AG10803 (cell line): Measurements from ENCODE around the gene POU2F1.

Experiments
- DNase-seq: peaks from one replicate; pipeline ENCODE4 v3.0.0; 2010; ENCODE audit warnings: low read depth
- H3K4me3 ChIP-seq: 2 replicates; pipeline ENCODE4 v1.5.1; 2011; ENCODE audit warnings: mild to moderate bottlenecking, low read length, control low read depth
- TF ChIP-seq, protein P1 (sequence below): conservative IDR thresholded peaks from 2 replicates; pipeline ENCODE4 v1.5.1; 2011; ENCODE audit warnings: mild to moderate bottlenecking, low read length, control low read depth, inconsistent platforms

The POU2F1 gene

DNA sequence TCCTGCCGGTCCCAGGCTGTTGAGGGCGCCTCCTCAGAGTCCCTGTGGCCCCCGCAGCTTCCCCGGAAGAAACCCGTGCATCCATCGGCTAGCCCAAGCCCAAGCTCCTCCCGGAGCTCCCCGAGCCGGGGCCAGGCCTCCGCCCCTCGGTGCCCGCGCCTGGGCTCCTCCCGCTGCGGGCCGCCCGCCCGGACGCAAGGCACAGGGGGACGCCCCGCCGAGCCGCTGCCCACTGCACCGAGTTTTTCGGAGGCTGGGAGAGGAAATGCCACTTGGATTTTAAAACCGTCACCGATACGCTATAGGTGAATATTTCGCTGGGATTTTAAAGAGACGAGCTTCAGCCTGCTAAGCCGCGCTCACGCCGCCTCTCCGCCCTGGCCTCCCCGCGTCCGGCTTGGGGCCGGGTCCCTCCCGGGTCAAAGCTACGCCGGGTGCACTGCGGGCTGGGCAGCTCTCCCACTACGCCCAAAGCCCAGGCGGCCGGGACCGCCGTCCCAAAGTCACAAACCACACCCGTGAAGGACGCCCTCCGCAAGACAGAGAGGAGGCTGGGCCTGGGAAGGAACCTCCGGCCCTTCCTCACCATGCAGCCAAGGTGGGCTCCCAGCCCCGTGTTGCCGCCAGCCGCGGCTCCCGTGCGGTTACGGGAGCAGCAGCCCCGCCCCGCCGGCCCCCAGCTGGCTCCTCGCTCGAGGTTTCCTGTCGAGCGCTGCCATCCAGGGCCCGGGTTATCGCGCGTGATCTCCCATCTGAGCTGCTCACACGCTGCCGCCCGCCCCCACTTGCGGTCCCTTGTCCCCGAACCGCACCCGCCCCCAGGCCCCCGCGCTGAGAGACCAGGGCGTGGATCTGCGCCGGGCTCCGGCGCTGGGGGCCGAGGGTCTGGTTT lies 234.5 kb downstream of the POU2F1 start:
- TF ChIP-seq, protein P1, sequence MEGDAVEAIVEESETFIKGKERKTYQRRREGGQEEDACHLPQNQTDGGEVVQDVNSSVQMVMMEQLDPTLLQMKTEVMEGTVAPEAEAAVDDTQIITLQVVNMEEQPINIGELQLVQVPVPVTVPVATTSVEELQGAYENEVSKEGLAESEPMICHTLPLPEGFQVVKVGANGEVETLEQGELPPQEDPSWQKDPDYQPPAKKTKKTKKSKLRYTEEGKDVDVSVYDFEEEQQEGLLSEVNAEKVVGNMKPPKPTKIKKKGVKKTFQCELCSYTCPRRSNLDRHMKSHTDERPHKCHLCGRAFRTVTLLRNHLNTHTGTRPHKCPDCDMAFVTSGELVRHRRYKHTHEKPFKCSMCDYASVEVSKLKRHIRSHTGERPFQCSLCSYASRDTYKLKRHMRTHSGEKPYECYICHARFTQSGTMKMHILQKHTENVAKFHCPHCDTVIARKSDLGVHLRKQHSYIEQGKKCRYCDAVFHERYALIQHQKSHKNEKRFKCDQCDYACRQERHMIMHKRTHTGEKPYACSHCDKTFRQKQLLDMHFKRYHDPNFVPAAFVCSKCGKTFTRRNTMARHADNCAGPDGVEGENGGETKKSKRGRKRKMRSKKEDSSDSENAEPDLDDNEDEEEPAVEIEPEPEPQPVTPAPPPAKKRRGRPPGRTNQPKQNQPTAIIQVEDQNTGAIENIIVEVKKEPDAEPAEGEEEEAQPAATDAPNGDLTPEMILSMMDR, result no peak
- peak overlapping the region; percentile 74 for H3K4me3 ChIP-seq
- DNase-seq, result peak; percentile 22

DNA sequence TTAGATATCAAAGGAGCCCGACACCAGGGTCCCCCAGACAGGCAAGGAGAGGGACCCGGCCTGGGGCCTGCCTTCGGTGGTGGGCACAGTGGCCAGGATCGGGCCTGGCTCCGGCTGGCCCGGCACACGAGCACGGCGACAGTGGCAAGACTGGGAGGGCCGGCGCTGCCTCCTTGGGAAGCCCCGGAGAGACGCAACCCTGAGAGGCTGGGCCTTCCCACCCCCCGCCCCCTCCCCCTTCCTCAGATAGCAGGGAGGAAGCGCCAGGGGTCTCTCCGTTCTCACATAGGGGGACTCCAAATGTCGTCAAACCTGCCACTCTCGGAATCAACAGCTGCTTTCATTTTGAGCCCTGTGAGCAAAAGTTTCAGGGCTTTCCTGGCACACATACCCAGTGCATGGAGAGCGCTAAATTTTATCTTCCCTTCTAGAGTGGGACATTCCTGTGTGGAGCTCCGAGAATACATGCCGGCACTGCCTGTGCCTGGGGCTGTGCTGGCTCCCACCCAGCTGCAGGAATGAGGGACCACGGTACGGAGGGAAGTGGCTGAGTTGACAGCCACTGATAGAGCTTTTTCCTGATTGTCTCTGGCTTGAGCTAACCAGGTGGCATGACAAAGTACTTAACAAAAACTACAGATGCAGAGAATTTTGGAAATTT lies 235.2 kb downstream of the POU2F1 start:
- peak overlapping the region; percentile 74 for H3K4me3 ChIP-seq
- no peak for DNase-seq
- TF ChIP-seq, protein P1, result no peak

GRCh38 chr1:167456524-167456923 lies 235.8 kb downstream of the POU2F1 start:
- DNase-seq, result no peak
- no peak overlapping the region for H3K4me3 ChIP-seq

GRCh38 chr1:167456926-167457325 lies 236.2 kb downstream of the POU2F1 start:
- TF ChIP-seq, protein P1, result no peak
- no peak for DNase-seq
- H3K4me3 ChIP-seq, result no peak overlapping the region

More at GRCh38 chr1:167456524-167456923, 235.8 kb downstream of the POU2F1 start:
- TF ChIP-seq, protein P1, result no peak

GRCh38 chr1:167457936-167458584 lies 237.4 kb downstream of the POU2F1 start:
- TF ChIP-seq, protein P1, result no peak
- no peak overlapping the region for H3K4me3 ChIP-seq
- no peak for DNase-seq

GRCh38 chr1:167460836-167461235 lies 240.2 kb downstream of the POU2F1 start:
- no peak overlapping the region for H3K4me3 ChIP-seq
- TF ChIP-seq, protein P1, result no peak
- DNase-seq, result no peak
